ENCODE measurements around the gene XRCC3.

GRCh38 chr14:103693515-103693914 lies 21.7 kb downstream of the XRCC3 start:
- TF ChIP-seq POLR2A (IDR thresholded peaks at IDR 0.05) = no peak
- TF ChIP-seq, protein P1, sequence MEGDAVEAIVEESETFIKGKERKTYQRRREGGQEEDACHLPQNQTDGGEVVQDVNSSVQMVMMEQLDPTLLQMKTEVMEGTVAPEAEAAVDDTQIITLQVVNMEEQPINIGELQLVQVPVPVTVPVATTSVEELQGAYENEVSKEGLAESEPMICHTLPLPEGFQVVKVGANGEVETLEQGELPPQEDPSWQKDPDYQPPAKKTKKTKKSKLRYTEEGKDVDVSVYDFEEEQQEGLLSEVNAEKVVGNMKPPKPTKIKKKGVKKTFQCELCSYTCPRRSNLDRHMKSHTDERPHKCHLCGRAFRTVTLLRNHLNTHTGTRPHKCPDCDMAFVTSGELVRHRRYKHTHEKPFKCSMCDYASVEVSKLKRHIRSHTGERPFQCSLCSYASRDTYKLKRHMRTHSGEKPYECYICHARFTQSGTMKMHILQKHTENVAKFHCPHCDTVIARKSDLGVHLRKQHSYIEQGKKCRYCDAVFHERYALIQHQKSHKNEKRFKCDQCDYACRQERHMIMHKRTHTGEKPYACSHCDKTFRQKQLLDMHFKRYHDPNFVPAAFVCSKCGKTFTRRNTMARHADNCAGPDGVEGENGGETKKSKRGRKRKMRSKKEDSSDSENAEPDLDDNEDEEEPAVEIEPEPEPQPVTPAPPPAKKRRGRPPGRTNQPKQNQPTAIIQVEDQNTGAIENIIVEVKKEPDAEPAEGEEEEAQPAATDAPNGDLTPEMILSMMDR (IDR thresholded peaks at IDR 0.05) = no peak

Measured in lower leg skin (tissue), 3 donors.